OCI-LY1 (cell line): ENCODE results near the gene GMDS.

Source experiments
- CTCF ChIP-seq: fragments of 200-600 bp; sonication (generic), shearing (Covaris generic); IDR thresholded peaks from 2 replicates; pipeline ENCODE4 v1.5.1; 2017; ENCODE audit warnings: mild to moderate bottlenecking, antibody characterized with exemption, low read length, moderate library complexity, mixed read lengths
- EZH2 ChIP-seq: fragments of 200-600 bp; sonication (generic), shearing (Covaris generic); IDR thresholded peaks from 2 replicates; pipeline ENCODE4 v1.8.0; 2017; ENCODE audit warnings: borderline replicate concordance, mixed run types, mild to moderate bottlenecking, antibody characterized with exemption, low read length, moderate library complexity, mixed read lengths

DNA sequence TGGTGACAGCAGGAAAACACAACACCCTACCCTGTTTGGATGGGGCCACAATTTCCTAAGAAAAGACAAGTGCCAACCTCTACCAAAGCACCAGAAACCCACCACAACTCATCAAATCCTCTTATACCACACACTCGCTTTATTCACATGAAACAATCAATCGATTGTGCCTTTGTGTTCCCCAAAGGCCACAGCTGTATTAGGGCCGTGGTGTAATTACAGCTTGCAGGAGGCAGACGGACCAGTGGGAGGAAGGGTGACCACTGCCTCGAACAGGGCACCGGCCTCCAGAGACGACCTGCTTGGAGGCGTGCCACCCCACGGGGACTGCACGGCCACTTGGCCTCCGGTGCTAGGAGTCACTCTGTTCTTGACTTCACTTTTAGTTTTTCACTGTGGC lies 371.6 kb downstream of the GMDS start:
- TF ChIP-seq CTCF (no peak), EZH2 (no peak)
